ENCODE data around the gene SPAG6. TPM values are rescaled to one million over a fixed set of nuclear protein-coding genes. Genes with fewer than 3 reads are reported as not detected.

The SPAG6 gene
- total and polyA plus RNA-seq, 9 of the 15 experiments (the other 6 are each of a cell fraction or from before 2014, with no cell fraction given), result 3.5 to 23.1 (median 11.8) TPM

GRCh38 chr10:22316286-22317075 is 28.8 kb upstream of the SPAG6 start, which contains the start of gene COMMD3 (continued):
- no peak for TF ChIP-seq CTCF (IDR thresholded peaks at IDR 0.05 in 2 of 3, conservative IDR thresholded peaks at IDR 0.05 in 1 of 3; ENCODE audit: insufficient read depth in 2 of 3, low read depth in 1 of 3, low read length in 3 of 3)
- TF ChIP-seq CCNT2 (IDR thresholded peaks at IDR 0.05; ENCODE audit: borderline replicate concordance, extremely low read depth, insufficient read length, low read depth, low read length), result peak; percentile 77
- TF ChIP-seq ILF3 (IDR thresholded peaks at IDR 0.05; ENCODE audit: borderline replicate concordance), result no peak
- peak; percentile 85; the same call in 1 of the 2 replicates for TF ChIP-seq KAT7 (CRISPR knock-in tag; IDR thresholded peaks at IDR 0.05; ENCODE audit: borderline replicate concordance)
- no peak for TF ChIP-seq DACH1 (IDR thresholded peaks at IDR 0.05; ENCODE audit: partially characterized antibody)
- TF ChIP-seq HDAC6 (IDR thresholded peaks at IDR 0.05; ENCODE audit: low read depth, low read length), result no peak
- TF ChIP-seq ZNF316 (IDR thresholded peaks at IDR 0.05), result no peak
- TF ChIP-seq, protein P1, sequence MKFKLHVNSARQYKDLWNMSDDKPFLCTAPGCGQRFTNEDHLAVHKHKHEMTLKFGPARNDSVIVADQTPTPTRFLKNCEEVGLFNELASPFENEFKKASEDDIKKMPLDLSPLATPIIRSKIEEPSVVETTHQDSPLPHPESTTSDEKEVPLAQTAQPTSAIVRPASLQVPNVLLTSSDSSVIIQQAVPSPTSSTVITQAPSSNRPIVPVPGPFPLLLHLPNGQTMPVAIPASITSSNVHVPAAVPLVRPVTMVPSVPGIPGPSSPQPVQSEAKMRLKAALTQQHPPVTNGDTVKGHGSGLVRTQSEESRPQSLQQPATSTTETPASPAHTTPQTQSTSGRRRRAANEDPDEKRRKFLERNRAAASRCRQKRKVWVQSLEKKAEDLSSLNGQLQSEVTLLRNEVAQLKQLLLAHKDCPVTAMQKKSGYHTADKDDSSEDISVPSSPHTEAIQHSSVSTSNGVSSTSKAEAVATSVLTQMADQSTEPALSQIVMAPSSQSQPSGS (CRISPR knock-in tag; IDR thresholded peaks at IDR 0.05), result no peak
- 0 out of 2 replicates have a peak, but pooled peaks have one; percentile 84 for TF ChIP-seq ZBTB43 (CRISPR knock-in tag; IDR thresholded peaks at IDR 0.05)
- no peak for TF ChIP-seq CBX3 (IDR thresholded peaks at IDR 0.05; ENCODE audit: borderline replicate concordance in 1 of 2, low read length in 2 of 2)
- TF ChIP-seq, protein P2, sequence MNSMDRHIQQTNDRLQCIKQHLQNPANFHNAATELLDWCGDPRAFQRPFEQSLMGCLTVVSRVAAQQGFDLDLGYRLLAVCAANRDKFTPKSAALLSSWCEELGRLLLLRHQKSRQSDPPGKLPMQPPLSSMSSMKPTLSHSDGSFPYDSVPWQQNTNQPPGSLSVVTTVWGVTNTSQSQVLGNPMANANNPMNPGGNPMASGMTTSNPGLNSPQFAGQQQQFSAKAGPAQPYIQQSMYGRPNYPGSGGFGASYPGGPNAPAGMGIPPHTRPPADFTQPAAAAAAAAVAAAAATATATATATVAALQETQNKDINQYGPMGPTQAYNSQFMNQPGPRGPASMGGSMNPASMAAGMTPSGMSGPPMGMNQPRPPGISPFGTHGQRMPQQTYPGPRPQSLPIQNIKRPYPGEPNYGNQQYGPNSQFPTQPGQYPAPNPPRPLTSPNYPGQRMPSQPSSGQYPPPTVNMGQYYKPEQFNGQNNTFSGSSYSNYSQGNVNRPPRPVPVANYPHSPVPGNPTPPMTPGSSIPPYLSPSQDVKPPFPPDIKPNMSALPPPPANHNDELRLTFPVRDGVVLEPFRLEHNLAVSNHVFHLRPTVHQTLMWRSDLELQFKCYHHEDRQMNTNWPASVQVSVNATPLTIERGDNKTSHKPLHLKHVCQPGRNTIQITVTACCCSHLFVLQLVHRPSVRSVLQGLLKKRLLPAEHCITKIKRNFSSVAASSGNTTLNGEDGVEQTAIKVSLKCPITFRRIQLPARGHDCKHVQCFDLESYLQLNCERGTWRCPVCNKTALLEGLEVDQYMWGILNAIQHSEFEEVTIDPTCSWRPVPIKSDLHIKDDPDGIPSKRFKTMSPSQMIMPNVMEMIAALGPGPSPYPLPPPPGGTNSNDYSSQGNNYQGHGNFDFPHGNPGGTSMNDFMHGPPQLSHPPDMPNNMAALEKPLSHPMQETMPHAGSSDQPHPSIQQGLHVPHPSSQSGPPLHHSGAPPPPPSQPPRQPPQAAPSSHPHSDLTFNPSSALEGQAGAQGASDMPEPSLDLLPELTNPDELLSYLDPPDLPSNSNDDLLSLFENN (IDR thresholded peaks at IDR 0.05; ENCODE audit: low read depth in 2 of 2, low read length in 2 of 2), result no peak
- no peak for TF ChIP-seq ZNF3 (CRISPR knock-in tag; IDR thresholded peaks at IDR 0.05)
- TF ChIP-seq, protein P3, sequence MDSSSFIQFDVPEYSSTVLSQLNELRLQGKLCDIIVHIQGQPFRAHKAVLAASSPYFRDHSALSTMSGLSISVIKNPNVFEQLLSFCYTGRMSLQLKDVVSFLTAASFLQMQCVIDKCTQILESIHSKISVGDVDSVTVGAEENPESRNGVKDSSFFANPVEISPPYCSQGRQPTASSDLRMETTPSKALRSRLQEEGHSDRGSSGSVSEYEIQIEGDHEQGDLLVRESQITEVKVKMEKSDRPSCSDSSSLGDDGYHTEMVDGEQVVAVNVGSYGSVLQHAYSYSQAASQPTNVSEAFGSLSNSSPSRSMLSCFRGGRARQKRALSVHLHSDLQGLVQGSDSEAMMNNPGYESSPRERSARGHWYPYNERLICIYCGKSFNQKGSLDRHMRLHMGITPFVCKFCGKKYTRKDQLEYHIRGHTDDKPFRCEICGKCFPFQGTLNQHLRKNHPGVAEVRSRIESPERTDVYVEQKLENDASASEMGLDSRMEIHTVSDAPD (CRISPR knock-in tag; IDR thresholded peaks at IDR 0.05), result no peak
- no peak for TF ChIP-seq TAL1 (IDR thresholded peaks at IDR 0.05)
- TF ChIP-seq ZNF75A (CRISPR knock-in tag; IDR thresholded peaks at IDR 0.05), result no peak
- no peak; the same call in 1 of the 2 replicates for TF ChIP-seq JUN (IDR thresholded peaks at IDR 0.05; ENCODE audit: borderline replicate concordance, low read depth, low read length)
- no peak for TF ChIP-seq JUN (CRISPR knock-in tag; IDR thresholded peaks at IDR 0.05; ENCODE audit: borderline replicate concordance)
